Osteoblast (primary cell): ENCODE measurements around the gene DPF1. TPM values are rescaled to one million over a fixed set of nuclear protein-coding genes. Genes with fewer than 3 reads are reported as not detected.

Source experiments
- DNase-seq: peaks from one replicate; pipeline ENCODE4 v3.0.0; 2011; ENCODE audit warnings: low spot score, mixed read lengths; ENCODE audit not compliant: insufficient read length; ENCODE audit errors: missing footprints
- H2AFZ ChIP-seq: 2 replicates; pipeline ENCODE4 v1.6.0; 2011; ENCODE audit warnings: mild to moderate bottlenecking, low read length
- H3K27ac ChIP-seq: 2 replicates; pipeline ENCODE4 v1.5.1; 2011; ENCODE audit warnings: mild to moderate bottlenecking, low read depth, low read length, moderate library complexity
- H3K27me3 ChIP-seq: 2 replicates; pipeline ENCODE4 v1.6.0; 2012; ENCODE audit warnings: mild to moderate bottlenecking, control low read depth, inconsistent platforms, low read length, moderate library complexity; ENCODE audit not compliant: insufficient read depth
- H3K36me3 ChIP-seq: 2 replicates; pipeline ENCODE4 v1.5.1; 2011; ENCODE audit warnings: mild to moderate bottlenecking, low read length, control low read depth, moderate library complexity; ENCODE audit not compliant: insufficient read depth
- H3K4me1 ChIP-seq: 2 replicates; pipeline ENCODE4 v1.5.1; 2011; ENCODE audit warnings: mild to moderate bottlenecking, low read length, control low read depth, moderate library complexity; ENCODE audit not compliant: insufficient read depth
- H3K4me2 ChIP-seq: 2 replicates; pipeline ENCODE4 v1.6.0; 2011; ENCODE audit warnings: mild to moderate bottlenecking, low read length; ENCODE audit not compliant: insufficient read depth
- H3K4me3 ChIP-seq: fragments of 200-600 bp; sonication (generic); 3 replicates; pipeline ENCODE4 v1.5.1; 2012; ENCODE audit warnings: mild to moderate bottlenecking, low read length, inconsistent platforms; ENCODE audit not compliant: insufficient read depth
- H3K79me2 ChIP-seq: 2 replicates; pipeline ENCODE4 v1.6.0; 2012; ENCODE audit warnings: mild to moderate bottlenecking, low read length, control low read depth, inconsistent platforms; ENCODE audit not compliant: insufficient read depth
- H3K9me3 ChIP-seq: 2 replicates; pipeline ENCODE4 v1.5.1; 2011; ENCODE audit warnings: low read depth, low read length, control low read depth
- H4K20me1 ChIP-seq: 2 replicates; pipeline ENCODE4 v1.6.0; 2012; ENCODE audit warnings: mild to moderate bottlenecking, low read length, control low read depth; ENCODE audit not compliant: insufficient read depth
- total RNA-seq: library from RNA; depleted of rRNA; stranded (reverse); fragments of >200 nt; gene quantifications from 2 replicates; pipeline ENCODE4 v1.2.3, GENCODE V29; 2012
- TF ChIP-seq, protein P1 (sequence below): IDR thresholded peaks from 2 replicates; pipeline ENCODE4 v1.5.1; 2011; ENCODE audit warnings: mild to moderate bottlenecking, low read depth, low read length, moderate library complexity; ENCODE audit errors: extremely low read depth

DPF1 gene
- total RNA-seq, 1 donor = 0.72 TPM

- Histone ChIP-seq H3K9me3 (no peaks in the 10 kb centered on the region), H3K79me2 (no peaks in the 10 kb centered on the region), H3K4me3 (no peak overlapping the region), H3K36me3 (peaks cover 4% of the 10 kb centered on the region), H4K20me1 (peaks cover 4% of the 10 kb centered on the region), H2AFZ (no peak overlapping the region), H3K27ac (no peak overlapping the region), H3K27me3 (no peaks in the 10 kb centered on the region), H3K4me1 (no peaks in the 10 kb centered on the region), H3K4me2 (no peak overlapping the region)
- TF ChIP-seq, protein P1, sequence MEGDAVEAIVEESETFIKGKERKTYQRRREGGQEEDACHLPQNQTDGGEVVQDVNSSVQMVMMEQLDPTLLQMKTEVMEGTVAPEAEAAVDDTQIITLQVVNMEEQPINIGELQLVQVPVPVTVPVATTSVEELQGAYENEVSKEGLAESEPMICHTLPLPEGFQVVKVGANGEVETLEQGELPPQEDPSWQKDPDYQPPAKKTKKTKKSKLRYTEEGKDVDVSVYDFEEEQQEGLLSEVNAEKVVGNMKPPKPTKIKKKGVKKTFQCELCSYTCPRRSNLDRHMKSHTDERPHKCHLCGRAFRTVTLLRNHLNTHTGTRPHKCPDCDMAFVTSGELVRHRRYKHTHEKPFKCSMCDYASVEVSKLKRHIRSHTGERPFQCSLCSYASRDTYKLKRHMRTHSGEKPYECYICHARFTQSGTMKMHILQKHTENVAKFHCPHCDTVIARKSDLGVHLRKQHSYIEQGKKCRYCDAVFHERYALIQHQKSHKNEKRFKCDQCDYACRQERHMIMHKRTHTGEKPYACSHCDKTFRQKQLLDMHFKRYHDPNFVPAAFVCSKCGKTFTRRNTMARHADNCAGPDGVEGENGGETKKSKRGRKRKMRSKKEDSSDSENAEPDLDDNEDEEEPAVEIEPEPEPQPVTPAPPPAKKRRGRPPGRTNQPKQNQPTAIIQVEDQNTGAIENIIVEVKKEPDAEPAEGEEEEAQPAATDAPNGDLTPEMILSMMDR = no peak
- peak; percentile 46 for DNase-seq
Measured at GRCh38 chr19:38193445-38193844, 30.6 kb downstream of the DPF1 start.

DNA sequence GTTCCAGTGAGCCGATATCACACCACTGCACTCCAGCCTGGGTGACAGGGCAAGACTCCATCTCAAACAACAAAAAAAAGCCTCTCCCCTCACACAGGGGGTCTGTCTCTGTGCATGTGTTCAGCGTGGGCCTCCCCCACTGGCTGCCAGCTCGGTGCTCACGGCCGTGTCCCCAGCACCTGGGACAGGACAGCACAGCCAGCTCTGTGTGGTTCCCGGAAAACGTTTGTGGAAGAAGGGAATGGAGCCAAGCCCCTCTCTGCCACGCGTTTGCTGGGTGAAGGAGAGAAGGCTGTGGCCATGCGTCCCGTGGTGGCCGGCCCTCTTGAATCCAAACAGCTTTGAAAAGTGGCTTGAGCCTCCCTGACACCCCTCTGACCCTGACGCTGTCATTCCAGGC lies 32.3 kb downstream of the DPF1 start:
- Histone ChIP-seq H3K4me2 (no peak overlapping the region), H4K20me1 (peaks cover under 1% of the 10 kb centered on the region), H3K9me3 (no peaks in the 10 kb centered on the region), H3K36me3 (peaks cover 4% of the 10 kb centered on the region), H3K79me2 (no peaks in the 10 kb centered on the region), H3K27ac (no peak overlapping the region), H3K4me1 (no peaks in the 10 kb centered on the region), H2AFZ (no peak overlapping the region), H3K4me3 (no peak overlapping the region), H3K27me3 (no peaks in the 10 kb centered on the region)
- DNase-seq = peak; percentile 18
- TF ChIP-seq, protein P1 = no peak

DNA sequence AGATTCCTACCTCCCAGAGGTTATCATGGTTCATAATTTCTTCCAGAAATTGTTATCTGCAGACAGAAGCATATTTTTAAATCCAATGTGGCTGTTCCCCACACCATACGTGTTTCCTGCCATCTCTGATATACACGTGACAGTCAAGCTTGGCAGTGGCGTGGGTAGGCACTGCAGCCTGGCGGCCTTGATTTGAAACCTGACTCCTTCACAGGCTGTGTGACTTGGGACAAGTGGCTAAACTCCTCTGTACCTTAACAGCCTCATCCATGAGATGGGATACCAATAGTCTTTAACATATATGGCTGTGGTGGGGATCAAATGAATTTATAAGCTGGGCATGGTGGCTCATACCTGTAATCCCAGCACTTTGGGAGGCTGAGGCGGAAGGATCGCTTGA lies 33.2 kb downstream of the DPF1 start:
- Histone ChIP-seq H3K9me3 (no peaks in the 10 kb centered on the region), H3K79me2 (peaks cover 2% of the 10 kb centered on the region), H3K36me3 (peaks cover 6% of the 10 kb centered on the region), H3K4me1 (no peaks in the 10 kb centered on the region), H3K4me3 (no peak overlapping the region), H4K20me1 (no peaks in the 10 kb centered on the region), H2AFZ (no peak overlapping the region), H3K27me3 (no peaks in the 10 kb centered on the region), H3K27ac (no peak overlapping the region), H3K4me2 (no peak overlapping the region)
- peak; percentile 76 for DNase-seq
- TF ChIP-seq, protein P1 = no peak

- no peaks in the 10 kb centered on the region for H3K9me3 ChIP-seq
- peak; percentile 74 for DNase-seq
- no peak overlapping the region for H3K4me2 ChIP-seq
- H3K79me2 ChIP-seq = peaks cover 2% of the 10 kb centered on the region
- H3K27me3 ChIP-seq = no peaks in the 10 kb centered on the region
- H4K20me1 ChIP-seq = peaks cover 4% of the 10 kb centered on the region
- H3K27ac ChIP-seq = no peak overlapping the region
- no peaks in the 10 kb centered on the region for H3K4me1 ChIP-seq
- TF ChIP-seq, protein P1 = no peak
- peaks cover 10% of the 10 kb centered on the region for H3K36me3 ChIP-seq
- H3K4me3 ChIP-seq = no peak overlapping the region
- no peak overlapping the region for H2AFZ ChIP-seq
Measured at GRCh38 chr19:38190061-38190460, 34.0 kb downstream of the DPF1 start.
